Left cardiac atrium (tissue), 4 donors: ENCODE results near the gene ADORA2B. TPM values are rescaled to one million over a fixed set of nuclear protein-coding genes. Genes with fewer than 3 reads are reported as not detected.
"Not testable (repeated sequence)": the region's sequence is repeated elsewhere in the genome, so short reads cannot be mapped to it uniquely, and the experiment has no call there.

Source experiments
- ATAC-seq, 2 donors: fragments of 200-7000 bp; cut with Tn5 transposase; one replicate each; pipeline ENCODE4 v1.9.1; 2020; ENCODE audit warnings: mild to moderate bottlenecking in 2 of 2, moderate library complexity in 2 of 2
- DNase-seq: peaks from one replicate; pipeline ENCODE4 v3.0.0-alpha.2; 2020
- intact Hi-C, 2 donors: fragments of 100-400 bp; cut with DNase I; formaldehyde crosslinking; loops; one replicate each; pipeline versions ENCODE4 v1.14.1 to v1.15.1; 2022 to 2023
- total RNA-seq, 2 donors: library from RNA; stranded (reverse); fragmentation: NEBNext Ultra II Directional; extraction: Animal tissue kit (Norgen Biotek cat#: 25700); gene quantifications; one replicate each; pipeline ENCODE4 v1.2.1, GENCODE V29; 2021
- donor health status: DM: no; HTN: yes; CAD: no.
- donor health status: DM: no; HTN: yes; CAD: no; lungs with severe emphysema.
- donor health status: DM: yes; HTN: yes; CAD: no.
- donor health status: Dilated cardiomyopathy.

Gene ADORA2B
- total RNA-seq, 2 donors from 2014 or later = 0.50 to 1.0 TPM

GRCh38 chr17:15971882-15972281 is 27.0 kb downstream of the ADORA2B start:
- ATAC-seq (no peak), DNase-seq (no peak)
- intact Hi-C loops = no loop called here

GRCh38 chr17:15972497-15972951 is 27.6 kb downstream of the ADORA2B start:
- intact Hi-C loops = no loop called here
- no peak for ATAC-seq
- no peak for DNase-seq

- DNase-seq (no peak), ATAC-seq (no peak)
- intact Hi-C loops = no loop called here
These were observed 28.1 kb downstream of the ADORA2B start for GRCh38 chr17:15973016-15973415.

- intact Hi-C loops = no loop called here
- DNase-seq (no peak), ATAC-seq (no peak)
These were observed 28.9 kb downstream of the ADORA2B start for GRCh38 chr17:15973834-15974233.

- DNase-seq (no peak), ATAC-seq (no peak)
- intact Hi-C loops = no loop called here
These were observed 33.0 kb downstream of the ADORA2B start for GRCh38 chr17:15977894-15978293.

- no peak for DNase-seq
- no peak for ATAC-seq
- intact Hi-C loops = no loop called here
These were observed 33.7 kb downstream of the ADORA2B start for GRCh38 chr17:15978606-15979005.

GRCh38 chr17:15979013-15979412 is 34.1 kb downstream of the ADORA2B start:
- ATAC-seq, intact Hi-C loops, DNase-seq: not testable (repeated sequence)

GRCh38 chr17:15981208-15981607 is 36.3 kb downstream of the ADORA2B start:
- intact Hi-C loops = no loop called here
- DNase-seq = no peak
- ATAC-seq = no peak

GRCh38 chr17:15981646-15982580 is 37.0 kb downstream of the ADORA2B start:
- ATAC-seq (no peak), DNase-seq (no peak)
- intact Hi-C loops = no loop called here

- DNase-seq (no peak), ATAC-seq (no peak)
- intact Hi-C loops = loop anchor here in 1 of 2 donors (5.0 kb wide), 1 partner anchor 169 kb away; no protein-coding TSS in a partner anchor
These were observed 51.4 kb downstream of the ADORA2B start for GRCh38 chr17:15996322-15996721.

- intact Hi-C loops = loop anchor here in 1 of 2 donors (5.0 kb wide), 1 partner anchor 171 kb away; no protein-coding TSS in a partner anchor
- no peak for ATAC-seq
- DNase-seq = no peak
These were observed 53.2 kb downstream of the ADORA2B start for GRCh38 chr17:15998031-15998562.

- intact Hi-C loops = loop anchor here in 1 of 2 donors (5.0 kb wide), 1 partner anchor 172 kb away; no protein-coding TSS in a partner anchor
- ATAC-seq = peak; percentile 97 to 98
These were observed 54.4 kb downstream of the ADORA2B start, which contains the start of the genes TTC19 and ZSWIM7 for GRCh38 chr17:15999141-15999973. Gene TTC19, plus strand, starts transcription at chr17:15999824. Its CDS starts 25 bp downstream, at chr17:15999849. Gene ZSWIM7, minus strand, starts transcription at chr17:15999704. Its CDS starts 110 bp downstream, at chr17:15999594.

GRCh38 chr17:15999974-16000827 is 55.3 kb downstream of the ADORA2B start:
- DNase-seq = peak; percentile 48
- ATAC-seq = peak; percentile 42 to 54
- intact Hi-C loops = loop anchor here in 1 of 2 donors (5.0 kb wide), 1 partner anchor 173 kb away; no protein-coding TSS in a partner anchor

More at GRCh38 chr17:15999141-15999973, 54.4 kb downstream of the ADORA2B start, which contains the start of the genes TTC19 and ZSWIM7:
- peak; percentile 98 for DNase-seq

- no peak for DNase-seq
- intact Hi-C loops = no loop called here
- no peak for ATAC-seq
These were observed 56.4 kb downstream of the ADORA2B start for GRCh38 chr17:16001226-16001897.

- intact Hi-C loops = no loop called here
- DNase-seq = no peak
- ATAC-seq = no peak
These were observed 57.9 kb downstream of the ADORA2B start for GRCh38 chr17:16002708-16003260.

GRCh38 chr17:16003841-16004240 is 58.9 kb downstream of the ADORA2B start:
- intact Hi-C loops = no loop called here

GRCh38 chr17:16005636-16006035 is 60.7 kb downstream of the ADORA2B start:
- intact Hi-C loops = no loop called here
- DNase-seq (no peak), ATAC-seq (no peak)

More at GRCh38 chr17:16003841-16004240, 58.9 kb downstream of the ADORA2B start:
- ATAC-seq (no peak), DNase-seq (no peak)
